Non-pigmented ciliary epithelial cell (primary cell): ENCODE measurements around the gene EYA3.

ENCODE experiments used
- DNase-seq: peaks from one replicate; pipeline ENCODE4 v3.0.0-alpha.2; 2010; ENCODE audit warnings: low read depth

The EYA3 gene

GRCh38 chr1:27938488-27938887, 149.9 kb downstream of the EYA3 start:
- DNase-seq = no peak

- DNase-seq = no peak
Measured at GRCh38 chr1:27937524-27937836, 150.9 kb downstream of the EYA3 start.

GRCh38 chr1:27936370-27936769, 152.0 kb downstream of the EYA3 start:
- DNase-seq = no peak

- no peak for DNase-seq
Measured at GRCh38 chr1:27935721-27936120, 152.7 kb downstream of the EYA3 start.

GRCh38 chr1:27934818-27935549, 153.4 kb downstream of the EYA3 start, which contains the start of gene SMPDL3B:
SMPDL3B (plus strand) TSS chr1:27935000; CDS start chr1:27935184, 184 bp downstream.
- no peak for DNase-seq

- no peak for DNase-seq
Measured at GRCh38 chr1:27931759-27932158, 156.7 kb downstream of the EYA3 start.

GRCh38 chr1:27931184-27931583, 157.2 kb downstream of the EYA3 start:
- no peak for DNase-seq

GRCh38 chr1:27928216-27928954, 160.0 kb downstream of the EYA3 start:
- no peak for DNase-seq

GRCh38 chr1:27922272-27922671, 166.1 kb downstream of the EYA3 start:
- DNase-seq = no peak
